Endothelial cell (in vitro differentiated cells): ENCODE measurements around the gene SLC7A10. TPM values are rescaled to one million over a fixed set of nuclear protein-coding genes. Genes with fewer than 3 reads are reported as not detected.
"Not testable (repeated sequence)": the region's sequence is repeated elsewhere in the genome, so short reads cannot be mapped to it uniquely, and the experiment has no call there.

ENCODE experiments used
- DNase-seq: peaks from one replicate; pipeline ENCODE4 v3.0.0; 2021; ENCODE audit warnings: low spot score
- H3K27ac Mint-ChIP-seq: one replicate; pipeline ENCODE4 v1.8.0; 2021; ENCODE audit warnings: mixed read lengths, inconsistent platforms; ENCODE audit not compliant: unreplicated experiment
- H3K27me3 Mint-ChIP-seq: one replicate; pipeline ENCODE4 v1.8.0; 2021; ENCODE audit warnings: mild to moderate bottlenecking, moderate library complexity, mixed read lengths, inconsistent platforms; ENCODE audit not compliant: unreplicated experiment
- H3K36me3 Mint-ChIP-seq: one replicate; pipeline ENCODE4 v1.8.0; 2021; ENCODE audit warnings: mild to moderate bottlenecking, low read depth, mixed read lengths, inconsistent platforms; ENCODE audit not compliant: unreplicated experiment
- H3K4me1 Mint-ChIP-seq: one replicate; pipeline ENCODE4 v1.8.0; 2021; ENCODE audit warnings: mild to moderate bottlenecking, mixed read lengths, inconsistent platforms; ENCODE audit not compliant: unreplicated experiment
- H3K4me3 Mint-ChIP-seq: one replicate; pipeline ENCODE4 v1.8.0; 2021; ENCODE audit warnings: mild to moderate bottlenecking, mixed read lengths, inconsistent platforms; ENCODE audit not compliant: unreplicated experiment
- H3K9me3 Mint-ChIP-seq: one replicate; pipeline ENCODE4 v1.8.0; 2021; ENCODE audit warnings: mixed read lengths, inconsistent platforms; ENCODE audit not compliant: unreplicated experiment
- CTCF ChIP-seq: fragments of 200-600 bp; sonication (generic); IDR thresholded peaks from one replicate; pipeline ENCODE4 v1.5.0; 2021; ENCODE audit warnings: antibody characterized with exemption; ENCODE audit not compliant: unreplicated experiment
- total RNA-seq: library from RNA; stranded (reverse); fragmentation: NEBNext Ultra II Directional; extraction: Animal tissue kit (Norgen Biotek cat#: 25700); gene quantifications from one replicate; pipeline ENCODE4 v1.2.1, GENCODE V29; 2021; ENCODE audit not compliant: unreplicated experiment

Gene SLC7A10
- total RNA-seq, 1 donor from 2014 or later: 4.4 TPM

- no peaks in the 10 kb centered on the region for H3K9me3 Mint-ChIP-seq
- H3K27me3 Mint-ChIP-seq: peaks cover 13% of the 10 kb centered on the region
- peaks cover 15% of the 10 kb centered on the region for H3K4me1 Mint-ChIP-seq
- no peak overlapping the region for H3K27ac Mint-ChIP-seq
- no peak overlapping the region for H3K4me3 Mint-ChIP-seq
- DNase-seq: no peak
- TF ChIP-seq CTCF: no peak
- peaks cover 4% of the 10 kb centered on the region for H3K36me3 Mint-ChIP-seq
Measured at GRCh38 chr19:33174186-33174585, 51.5 kb downstream of the SLC7A10 start.

- no peak overlapping the region for H3K4me3 Mint-ChIP-seq
Measured at GRCh38 chr19:33171916-33172359, 53.7 kb downstream of the SLC7A10 start.

GRCh38 chr19:33171222-33171795, 54.3 kb downstream of the SLC7A10 start:
- Mint-ChIP-seq H3K27ac (no peak overlapping the region), H3K9me3 (no peaks in the 10 kb centered on the region), H3K4me3 (no peak overlapping the region), H3K36me3 (no peaks in the 10 kb centered on the region), H3K4me1 (peaks cover 7% of the 10 kb centered on the region), H3K27me3 (peaks cover 4% of the 10 kb centered on the region)
- DNase-seq: no peak
- TF ChIP-seq CTCF: no peak

More at GRCh38 chr19:33171916-33172359, 53.7 kb downstream of the SLC7A10 start:
- Mint-ChIP-seq H3K36me3 (peaks cover 3% of the 10 kb centered on the region), H3K9me3 (no peaks in the 10 kb centered on the region), H3K27ac (no peak overlapping the region), H3K27me3 (peaks cover 7% of the 10 kb centered on the region), H3K4me1 (peaks cover 10% of the 10 kb centered on the region)
- TF ChIP-seq CTCF: no peak
- no peak for DNase-seq

- H3K9me3 Mint-ChIP-seq: no peaks in the 10 kb centered on the region
- TF ChIP-seq CTCF: no peak
- no peak for DNase-seq
- peaks cover 4% of the 10 kb centered on the region for H3K36me3 Mint-ChIP-seq
- peaks cover 4% of the 10 kb centered on the region for H3K27me3 Mint-ChIP-seq
- H3K27ac Mint-ChIP-seq: no peak overlapping the region
- H3K4me1 Mint-ChIP-seq: no peaks in the 10 kb centered on the region
- H3K4me3 Mint-ChIP-seq: no peak overlapping the region
Measured at GRCh38 chr19:33168528-33168927, 57.1 kb downstream of the SLC7A10 start.

GRCh38 chr19:33167438-33167837, 58.2 kb downstream of the SLC7A10 start:
- H3K4me1 Mint-ChIP-seq: no peaks in the 10 kb centered on the region
- H3K36me3 Mint-ChIP-seq: peaks cover 4% of the 10 kb centered on the region
- peaks cover 4% of the 10 kb centered on the region for H3K27me3 Mint-ChIP-seq
- no peak overlapping the region for H3K27ac Mint-ChIP-seq
- no peak for TF ChIP-seq CTCF
- no peak overlapping the region for H3K4me3 Mint-ChIP-seq
- no peak for DNase-seq
- H3K9me3 Mint-ChIP-seq: no peaks in the 10 kb centered on the region

GRCh38 chr19:33166037-33166436, 59.6 kb downstream of the SLC7A10 start:
- DNase-seq, H3K9me3 Mint-ChIP-seq, H3K4me3 Mint-ChIP-seq, H3K4me1 Mint-ChIP-seq, H3K36me3 Mint-ChIP-seq, H3K27ac Mint-ChIP-seq, H3K27me3 Mint-ChIP-seq: not testable (repeated sequence)
